AG08395 (cell line): ENCODE data around the gene IDH3A.

Experiments used
- DNase-seq: peaks from one replicate; pipeline ENCODE4 v3.0.0; 2012; ENCODE audit warnings: mixed read lengths, low spot score

The IDH3A gene

DNA sequence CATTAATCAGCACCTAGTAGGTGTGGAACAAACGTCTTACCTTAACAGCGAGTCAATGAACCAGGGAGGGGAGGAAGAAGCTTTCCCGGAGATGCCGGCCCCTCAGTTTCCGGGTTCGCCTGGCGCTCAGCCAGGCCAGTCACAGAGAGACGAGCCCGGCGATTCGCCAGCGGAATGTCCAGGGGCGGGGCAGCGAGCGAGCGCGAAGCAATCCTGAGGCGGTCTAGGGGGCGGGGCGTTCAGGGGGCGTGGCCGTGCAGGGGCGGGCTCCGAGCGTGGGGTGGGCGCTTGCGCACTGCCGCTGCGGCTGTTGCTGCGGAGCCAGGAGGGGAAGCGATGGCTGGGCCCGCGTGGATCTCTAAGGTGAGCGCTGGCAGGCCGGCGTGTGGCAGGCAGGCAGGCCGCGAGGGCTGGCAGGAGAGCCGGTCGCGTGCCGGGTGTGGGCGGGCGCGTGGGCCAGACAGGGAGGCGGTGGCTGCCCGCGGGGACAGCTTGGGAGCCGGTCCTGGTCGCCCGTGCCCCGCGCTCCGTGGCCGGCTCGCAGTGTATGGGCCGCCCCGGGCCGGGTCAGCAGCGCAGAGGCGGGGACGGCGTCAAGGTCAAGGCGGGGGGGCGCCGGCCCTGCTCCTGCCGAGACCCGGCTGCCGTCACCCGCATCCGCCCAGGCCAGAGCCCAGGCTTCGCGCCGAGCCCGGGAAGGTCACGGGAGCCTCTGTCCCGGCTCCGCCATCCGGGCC lies at the start of gene IDH3A:
IDH3A (plus strand) TSS at position 295 of the 737 bp plus-strand sequence; CDS start at position 337, 42 bp downstream.
- DNase-seq, result peak; percentile 100

DNA sequence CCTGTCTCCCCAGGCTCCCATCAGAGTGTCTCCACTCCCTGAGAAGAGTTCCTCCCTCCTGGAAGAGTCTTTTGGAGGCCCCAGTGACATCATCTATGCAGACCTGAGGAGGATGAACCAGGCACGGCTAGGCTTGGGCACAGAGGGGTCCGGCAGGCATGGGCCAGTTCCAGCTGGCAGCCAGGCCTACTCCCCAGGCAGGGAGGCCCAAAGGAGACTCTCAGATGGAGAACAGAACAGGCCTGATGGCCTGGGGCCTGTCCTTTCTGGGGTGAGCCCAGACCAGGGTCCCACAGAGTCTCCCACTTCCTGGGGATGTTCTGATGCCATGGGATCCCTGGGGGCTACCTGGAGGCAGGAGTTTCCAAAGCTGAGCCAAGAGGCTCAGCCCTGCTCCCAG lies 48.3 kb upstream of the IDH3A start:
- DNase-seq, result no peak

DNA sequence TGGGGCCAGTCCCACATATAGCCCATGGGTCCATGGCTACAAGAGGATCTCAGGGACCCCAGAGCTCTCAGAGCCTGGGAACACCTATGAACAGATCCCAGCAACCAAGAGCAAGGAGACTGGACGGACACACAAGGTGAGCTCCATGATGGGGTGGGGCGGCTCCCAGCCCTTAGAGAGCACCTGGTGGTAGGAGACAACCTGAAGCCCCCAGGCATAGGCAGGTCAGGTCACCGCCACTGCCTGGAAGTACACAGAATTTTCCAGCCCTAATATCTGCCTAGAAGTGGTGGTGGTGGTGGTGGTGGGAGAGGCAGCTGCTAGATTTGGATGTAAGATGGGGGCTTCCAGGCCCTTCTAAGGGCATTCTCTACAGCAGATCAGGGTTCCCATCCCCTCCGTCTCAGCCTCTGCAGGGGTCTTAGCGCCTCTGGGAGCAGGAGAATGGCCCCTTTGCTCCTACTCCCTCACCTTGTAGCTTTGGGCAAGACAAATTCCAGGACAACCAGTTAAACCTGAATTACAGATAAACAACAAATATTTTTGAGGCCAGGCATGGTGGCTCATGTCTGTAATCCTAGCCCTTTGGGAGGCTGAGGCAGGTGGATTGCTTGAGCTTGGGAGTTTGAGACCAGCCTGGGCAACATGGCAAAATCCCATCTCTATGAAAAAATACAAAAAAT lies 47.6 kb upstream of the IDH3A start:
- DNase-seq, result no peak

DNA sequence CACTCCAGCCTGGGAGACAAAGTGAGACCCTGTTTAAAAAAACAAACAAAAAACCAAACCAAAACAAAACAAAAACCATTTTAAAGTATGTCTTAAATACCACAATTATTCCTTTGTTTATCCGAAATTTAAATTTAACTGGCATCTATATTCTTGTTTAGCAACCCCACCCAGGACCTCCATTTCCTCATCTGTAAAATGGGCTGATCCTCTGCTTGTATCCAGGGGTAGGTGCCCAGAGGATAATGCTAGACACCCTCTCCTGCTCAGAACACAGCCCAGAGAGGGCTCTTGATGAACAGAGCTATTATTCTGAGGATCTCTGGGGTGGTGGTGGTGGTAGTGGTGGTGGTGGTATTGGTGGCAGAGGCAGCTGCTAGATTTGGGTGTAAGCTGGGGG lies 47.0 kb upstream of the IDH3A start:
- DNase-seq, result no peak

DNA sequence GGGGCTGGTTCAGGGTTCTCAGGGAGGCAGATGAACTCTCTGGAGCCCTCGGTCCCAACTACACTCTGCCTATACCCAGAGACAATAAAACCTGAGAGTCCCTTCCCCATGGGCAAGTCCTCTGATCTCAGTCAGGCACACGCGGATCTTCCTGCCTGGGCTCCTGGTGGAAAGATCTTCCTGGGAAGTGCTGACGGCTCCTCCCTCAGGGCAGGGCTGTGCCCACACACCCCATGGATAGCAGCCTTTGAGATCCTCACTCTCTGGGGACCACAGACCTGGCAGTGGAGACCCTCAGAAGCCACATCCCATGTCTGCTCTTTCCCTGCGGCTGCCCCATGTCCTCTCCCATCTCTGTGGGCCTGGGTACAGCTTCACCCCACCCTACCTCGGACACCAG lies 46.4 kb upstream of the IDH3A start:
- DNase-seq, result no peak

DNA sequence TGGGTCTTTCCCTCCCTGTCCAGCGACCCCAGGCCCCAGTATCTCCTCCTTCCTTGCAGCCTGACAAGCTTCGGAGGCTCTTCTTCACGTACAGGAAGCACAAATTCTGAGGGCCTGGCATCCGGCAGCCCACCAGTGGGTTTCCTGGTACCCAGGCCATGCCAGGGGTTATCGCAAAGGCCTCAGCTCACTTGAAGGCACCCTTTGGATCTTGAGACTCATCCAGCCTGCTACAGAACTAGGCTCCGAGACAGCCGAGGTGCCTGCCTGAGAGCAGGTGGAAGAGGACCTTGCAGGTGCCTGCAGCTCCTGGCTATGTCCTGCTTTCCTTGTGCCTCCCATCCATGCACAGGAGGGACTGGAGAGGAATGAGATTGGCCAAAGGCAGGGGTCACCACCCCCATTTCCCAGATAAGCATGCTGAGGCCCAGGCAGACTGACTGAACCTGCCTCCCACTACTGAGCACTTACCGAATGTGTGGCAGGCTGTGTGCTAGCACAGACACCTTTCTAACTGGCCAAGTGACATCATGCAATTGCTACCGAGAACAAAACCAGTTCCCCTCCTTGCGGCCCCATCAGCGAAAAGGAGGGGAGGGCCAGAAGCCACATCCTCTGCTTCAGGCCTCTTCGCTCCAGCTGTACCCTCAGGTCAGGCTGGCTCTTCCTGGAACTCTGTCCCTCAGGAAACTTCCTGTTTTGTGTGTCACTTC lies 45.6 kb upstream of the IDH3A start:
- DNase-seq, result no peak

DNA sequence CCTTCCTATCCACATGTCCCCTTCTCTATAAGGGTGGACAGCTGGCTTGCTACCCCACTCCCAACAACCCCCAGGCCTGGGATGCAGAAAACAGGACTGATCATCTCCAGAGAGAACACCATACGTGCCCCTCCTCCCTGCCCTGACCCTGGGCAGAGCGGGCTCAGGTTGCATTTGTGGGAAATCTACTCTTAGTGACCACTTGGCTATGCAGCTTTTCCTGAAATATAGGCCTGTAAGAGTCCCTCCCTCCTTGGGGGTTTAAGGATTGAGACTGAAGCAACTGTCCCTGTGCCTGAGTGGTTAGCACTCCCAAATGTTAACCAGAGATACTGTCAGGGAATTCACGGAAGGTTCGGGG lies 45.1 kb upstream of the IDH3A start:
- no peak for DNase-seq

DNA sequence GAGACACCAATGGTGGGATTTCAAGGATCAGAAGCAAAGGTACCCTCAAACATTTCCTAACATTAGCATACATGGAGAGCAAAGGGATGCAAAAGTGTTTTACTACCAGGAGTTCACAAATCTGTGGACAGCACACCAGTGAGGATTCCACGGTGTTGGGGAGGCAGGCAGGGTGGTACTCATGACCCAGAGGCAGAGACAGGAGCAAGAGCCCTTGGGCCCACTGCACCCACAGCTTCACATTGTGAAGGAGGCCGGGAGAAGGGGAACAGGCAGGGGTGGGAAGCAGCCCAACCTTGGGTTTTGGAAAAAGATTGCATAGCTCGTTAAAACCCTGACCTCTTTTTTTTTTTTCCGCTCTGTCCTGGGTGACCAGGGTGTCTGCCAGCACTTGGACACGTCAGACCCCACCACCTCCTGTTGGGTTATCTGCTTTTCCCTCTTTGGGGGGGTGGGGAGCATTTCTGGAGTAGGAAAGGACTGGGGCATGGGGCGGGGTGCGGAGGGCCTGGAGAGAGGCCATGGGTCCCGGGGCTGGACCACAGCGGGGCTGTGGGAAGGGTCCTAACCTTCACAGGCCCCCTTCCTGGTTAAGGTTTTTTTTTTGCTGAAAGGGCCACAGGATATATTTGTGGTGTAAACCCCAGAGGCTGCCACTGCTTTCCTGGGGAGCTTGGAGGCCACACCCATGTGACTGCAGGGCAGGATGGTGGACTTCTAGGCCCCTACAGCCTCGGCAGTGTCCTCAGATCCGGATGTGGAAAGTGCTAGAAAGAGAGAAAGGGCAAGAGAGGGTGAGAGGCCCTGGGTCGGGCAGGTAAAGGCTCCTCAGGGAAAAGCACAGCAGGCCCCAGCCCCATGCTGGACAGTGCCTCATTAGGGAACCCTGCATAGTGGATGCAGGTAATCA lies 44.3 kb upstream of the IDH3A start:
- DNase-seq, result no peak

DNA sequence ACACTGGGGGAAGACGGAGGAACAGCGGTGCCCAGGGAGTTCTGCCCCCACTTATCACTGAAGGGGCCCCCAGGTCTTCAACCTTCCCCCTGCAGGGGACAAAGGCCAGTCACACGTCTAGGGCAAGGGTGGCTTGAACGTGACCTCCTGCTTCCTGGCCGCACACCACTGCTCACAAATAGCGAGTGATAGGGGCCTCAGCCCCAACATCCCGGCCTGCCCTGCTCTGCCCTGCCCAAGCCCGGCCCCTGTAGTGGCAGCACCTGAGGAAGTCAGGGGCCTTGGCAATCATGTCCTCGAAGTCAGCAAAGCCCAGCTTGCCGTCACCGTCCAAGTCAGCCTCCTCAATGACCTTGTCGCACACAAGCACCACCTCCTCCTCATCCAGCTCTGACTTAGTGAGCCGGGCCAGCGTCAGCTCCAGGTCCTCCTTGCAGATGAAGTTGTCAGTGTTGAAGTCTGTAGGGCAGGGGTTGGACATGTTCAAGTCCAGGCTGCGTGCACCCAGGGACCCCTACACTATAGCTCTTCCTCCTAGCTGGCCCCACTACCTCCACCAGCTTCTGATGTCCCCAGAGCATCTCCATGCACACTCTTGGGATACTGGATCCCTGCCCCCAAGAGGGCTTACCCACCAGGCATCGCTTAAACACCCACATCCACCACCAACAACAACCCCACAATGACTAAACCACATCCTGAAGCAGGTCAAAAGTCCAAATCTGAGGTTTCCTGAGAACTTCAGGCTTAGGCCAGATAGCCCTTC lies 43.5 kb upstream of the IDH3A start:
- DNase-seq, result no peak

DNA sequence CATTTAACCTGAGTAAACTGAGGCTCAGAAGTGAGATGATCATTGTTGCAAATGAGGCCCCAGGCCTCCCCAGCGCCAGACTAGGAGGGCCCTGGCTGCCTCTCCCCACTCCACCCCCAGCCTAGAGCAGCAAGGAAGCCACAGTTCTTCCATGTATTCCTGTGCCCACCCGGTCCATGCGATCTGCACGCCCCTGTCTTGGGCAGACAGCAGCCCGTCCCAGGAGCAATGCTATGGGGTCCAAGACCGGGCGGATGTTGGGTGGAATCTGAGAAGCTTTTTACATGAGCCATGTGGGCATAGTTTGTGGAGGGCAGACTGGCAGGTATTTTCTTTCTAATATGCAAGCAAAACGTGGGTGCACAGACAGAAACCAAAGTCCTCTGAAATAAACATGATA lies 41.7 kb upstream of the IDH3A start:
- DNase-seq, result no peak

DNA sequence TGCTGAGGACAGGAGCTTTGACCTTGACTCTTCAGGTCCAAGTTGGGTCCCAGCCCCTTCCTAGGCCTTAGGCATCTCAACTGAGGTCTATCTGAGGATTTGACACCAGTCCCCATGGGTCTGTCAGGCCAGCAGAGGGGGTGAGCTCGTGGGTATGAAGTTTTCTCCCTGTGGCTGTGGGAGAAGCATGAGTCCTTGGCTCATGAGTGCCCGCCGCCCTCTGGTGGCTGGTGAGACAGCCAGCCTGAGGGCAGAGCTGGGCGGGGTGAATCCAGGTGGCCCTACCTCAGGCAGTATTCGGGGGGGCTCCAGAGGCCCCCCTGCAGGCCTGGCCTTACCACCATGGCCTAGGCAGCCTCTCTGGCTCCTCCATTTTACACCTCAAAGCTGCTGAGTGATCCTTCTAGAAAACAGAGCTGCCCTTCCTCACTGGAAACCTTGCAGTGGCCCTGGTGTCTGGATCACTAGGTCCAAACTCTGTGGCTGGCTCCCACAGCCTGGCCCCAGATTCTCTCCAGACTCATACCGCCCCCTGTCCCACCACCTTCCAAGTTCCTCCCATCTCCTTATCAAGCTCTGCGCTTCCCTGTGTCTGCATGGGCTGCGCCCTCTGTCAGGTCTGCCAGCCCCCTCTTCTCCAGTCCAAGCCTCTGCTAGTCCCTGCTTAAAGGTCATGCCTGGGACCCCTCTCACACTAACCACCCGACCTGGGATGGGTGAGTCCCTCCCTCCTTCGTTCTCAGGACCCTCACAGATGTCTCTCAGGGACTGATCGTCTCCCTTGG lies 40.7 kb upstream of the IDH3A start:
- peak; percentile 92 for DNase-seq

DNA sequence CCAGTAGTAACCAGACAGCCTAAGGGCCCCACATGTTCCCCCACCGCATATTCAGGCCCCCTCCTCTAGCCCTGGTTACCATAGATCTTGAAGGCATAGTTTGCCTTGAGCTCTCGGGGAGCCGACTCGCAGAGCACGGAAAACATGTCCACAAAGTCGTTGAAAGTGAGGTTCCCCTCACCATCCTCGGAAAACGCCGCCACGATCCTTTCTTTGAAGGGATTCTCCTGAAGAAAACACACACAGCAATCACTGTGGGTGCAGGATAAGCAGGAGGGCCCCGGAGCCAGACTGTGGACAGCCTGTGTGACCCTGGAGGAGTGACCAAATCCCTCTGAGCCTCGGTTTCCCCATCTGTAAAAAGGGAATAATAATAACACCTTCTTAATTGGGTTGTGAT lies 40.0 kb upstream of the IDH3A start:
- no peak for DNase-seq

DNA sequence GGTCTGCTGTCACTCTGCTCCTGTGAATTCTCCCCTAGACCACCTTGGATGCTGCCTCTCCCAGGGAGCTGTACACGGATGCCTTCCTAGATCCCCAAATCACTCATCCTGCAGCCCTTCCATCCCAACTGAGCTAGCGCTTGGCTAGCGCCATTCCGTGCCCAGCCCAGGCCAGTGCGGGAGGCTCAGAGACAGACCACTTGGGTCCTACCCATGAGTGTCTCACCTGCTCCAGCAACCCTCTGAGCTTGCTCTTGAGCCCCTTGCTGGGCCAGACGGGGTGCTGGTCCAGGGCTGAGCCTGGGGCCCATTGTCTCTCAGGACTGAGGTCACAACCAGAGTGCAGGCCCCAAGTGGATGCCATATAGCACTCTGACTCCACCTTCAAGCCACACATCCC lies 39.1 kb upstream of the IDH3A start:
- DNase-seq, result no peak

DNA sequence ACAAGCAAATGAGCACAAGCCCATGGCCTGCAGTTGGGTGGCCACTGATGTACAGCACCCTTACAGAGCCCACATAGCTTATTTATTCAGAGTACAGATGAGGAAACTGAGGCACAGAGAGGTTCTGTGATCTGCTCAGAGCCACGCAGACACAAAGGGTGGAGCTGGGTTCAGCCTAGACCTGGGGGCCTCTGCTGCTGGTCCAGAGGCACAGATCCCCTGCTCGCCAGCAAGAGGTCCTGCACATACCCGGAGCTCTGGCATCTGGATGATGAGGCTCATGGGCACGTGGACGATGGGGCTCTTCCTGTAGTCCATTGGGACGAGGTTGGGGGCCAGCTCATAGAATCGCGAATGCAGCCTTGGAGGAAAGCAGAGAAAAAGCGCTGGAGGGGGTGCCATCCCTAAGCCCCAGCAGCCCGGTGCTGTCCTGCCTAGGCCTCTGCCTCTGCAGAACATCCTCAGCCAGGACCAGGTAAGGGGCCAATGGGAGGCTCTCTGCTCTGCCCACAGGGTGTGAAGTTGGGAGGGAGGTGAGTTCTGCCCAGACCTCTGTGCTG lies 38.2 kb upstream of the IDH3A start:
- DNase-seq, result no peak

DNA sequence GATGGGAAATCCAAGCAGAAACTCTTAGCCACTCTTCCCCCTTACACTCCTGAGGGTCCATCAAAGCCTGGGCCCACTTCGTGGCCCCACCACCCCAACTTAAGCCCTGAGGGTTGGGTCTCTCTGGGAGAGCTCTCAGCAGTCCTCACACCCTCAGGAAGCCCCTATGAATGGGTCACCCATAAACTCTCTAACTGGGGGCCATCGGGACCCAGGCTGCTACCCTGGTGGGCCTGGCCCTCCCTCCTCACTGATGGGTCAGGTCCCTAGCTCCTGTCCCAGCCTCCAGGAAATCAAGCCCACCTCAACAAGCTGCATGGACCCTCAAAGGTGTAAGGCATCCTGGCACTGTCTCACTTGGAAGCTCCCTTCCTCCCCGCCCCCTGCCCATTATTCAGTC lies 37.4 kb upstream of the IDH3A start:
- no peak for DNase-seq

DNA sequence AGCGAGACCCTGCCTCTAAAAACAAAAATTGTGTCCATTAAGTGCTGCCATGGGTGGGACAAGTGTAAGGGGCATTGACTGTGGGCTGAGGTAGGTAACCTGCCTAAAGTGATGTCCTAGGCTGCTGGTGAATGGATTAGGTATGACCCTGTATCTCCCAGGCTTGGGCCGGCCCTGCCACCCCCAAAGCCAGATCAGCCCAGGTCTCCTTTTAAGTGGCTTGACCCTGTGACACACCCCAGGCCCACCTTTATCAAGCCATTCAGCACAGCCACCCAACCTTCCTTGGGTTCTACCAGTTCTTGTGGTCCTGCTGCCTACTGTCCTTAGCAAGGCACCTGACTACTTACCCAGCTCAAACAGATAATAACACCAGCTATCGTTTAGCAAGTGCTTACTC lies 36.6 kb upstream of the IDH3A start:
- DNase-seq, result no peak

DNA sequence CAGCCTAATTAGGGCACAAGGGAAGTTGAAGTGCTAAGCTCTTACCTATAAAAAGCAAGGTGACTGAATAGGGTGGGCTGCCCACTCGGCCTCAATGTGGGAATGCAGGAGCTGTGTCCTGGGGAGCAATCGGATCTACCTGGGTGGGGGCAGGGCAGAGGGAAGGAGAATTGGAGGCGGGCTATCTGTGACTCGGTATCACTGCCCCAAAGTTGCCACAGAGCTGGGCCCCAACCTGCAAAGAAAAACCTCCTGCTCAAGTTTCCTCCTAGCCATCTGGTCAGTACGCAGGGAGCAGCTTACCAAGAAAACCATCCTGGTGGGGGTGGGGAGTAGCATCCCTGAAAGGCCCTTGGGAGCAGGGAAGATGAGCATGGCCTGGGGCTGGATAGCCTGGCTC lies 28.6 kb upstream of the IDH3A start:
- DNase-seq, result no peak

DNA sequence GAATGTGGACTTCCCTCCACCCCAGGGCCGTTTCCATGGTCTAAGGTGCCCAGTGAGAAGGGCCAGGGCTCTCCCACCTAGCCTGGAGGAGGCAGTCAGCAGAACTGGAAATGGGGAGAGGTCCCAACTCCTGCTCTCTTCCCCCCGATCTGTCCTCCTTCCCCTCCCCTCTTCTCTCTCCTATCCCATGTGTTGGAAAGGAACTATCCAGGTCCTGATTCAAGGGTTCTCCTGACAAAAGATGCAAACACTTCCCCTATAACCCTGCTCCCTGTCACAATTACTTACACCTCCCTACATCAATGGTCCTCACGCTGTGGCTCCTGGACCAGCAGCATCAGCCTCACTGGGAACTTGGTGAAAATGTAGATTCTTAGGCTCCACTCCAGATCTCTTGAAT lies 23.9 kb upstream of the IDH3A start:
- DNase-seq, result no peak

DNA sequence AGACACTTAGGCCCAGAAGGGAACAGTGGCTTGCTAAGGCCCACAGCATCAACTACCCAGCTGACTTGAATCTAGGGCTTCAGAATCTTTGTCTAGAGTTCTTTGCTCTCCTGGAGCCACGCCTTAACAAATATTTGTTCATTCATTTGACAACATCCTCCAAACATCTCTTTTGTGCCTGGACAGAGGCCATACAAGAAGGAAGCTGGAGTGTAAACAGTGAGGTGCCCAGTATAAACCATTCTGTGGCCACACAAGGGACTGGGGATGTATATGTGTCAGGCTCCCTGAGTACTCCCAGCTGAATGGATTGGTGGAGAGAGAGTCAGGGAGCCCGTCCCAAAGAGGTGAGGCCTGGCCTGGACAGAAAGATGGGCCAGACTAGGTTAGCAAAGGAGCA lies 21.3 kb upstream of the IDH3A start:
- DNase-seq, result no peak

DNA sequence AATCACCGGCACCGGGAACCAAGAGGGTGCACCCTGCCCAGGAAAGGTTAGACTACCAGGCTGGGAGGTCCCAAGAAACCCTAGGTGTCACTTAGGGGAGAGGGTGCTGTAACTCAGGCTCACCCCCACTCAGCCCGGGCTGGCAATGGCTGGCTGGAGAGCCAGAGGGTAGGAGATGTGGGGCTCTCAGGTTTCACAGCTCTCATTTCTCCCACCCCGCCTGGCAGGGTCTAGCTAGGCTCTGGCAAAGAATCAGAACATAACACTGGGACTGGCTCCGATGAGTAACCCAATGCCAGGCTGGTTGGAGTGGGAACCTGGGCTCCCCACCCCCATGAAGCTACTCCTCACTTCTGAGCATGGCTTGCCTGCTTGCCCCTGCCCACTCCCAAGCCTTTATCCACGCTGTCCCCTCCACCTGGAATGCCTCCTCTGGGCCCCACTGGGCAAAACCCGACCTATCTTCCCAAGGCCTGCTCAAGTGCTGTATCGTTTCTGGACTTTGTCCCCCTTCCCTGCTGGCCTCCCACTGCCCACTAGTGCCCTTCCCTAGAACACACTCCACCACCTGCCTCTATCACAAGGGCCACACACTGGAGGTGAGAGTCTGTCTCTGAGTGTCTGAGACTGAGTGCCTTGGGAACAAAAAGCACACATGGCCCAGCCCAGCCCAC lies 19.9 kb upstream of the IDH3A start:
- no peak for DNase-seq
